ENCODE data around the gene PRPF6. TPM values are rescaled to one million over a fixed set of nuclear protein-coding genes. Genes with fewer than 3 reads are reported as not detected.
"Not testable (repeated sequence)": the region's sequence is repeated elsewhere in the genome, so short reads cannot be mapped to it uniquely, and the experiment has no call there.

Gene PRPF6
- total and polyA plus RNA-seq, 9 donors: 42.8 to 64.4 (median 57.6) TPM

GRCh38 chr20:63960654-63961621 lies 20.0 kb upstream of the PRPF6 start:
- Histone ChIP-seq H3K4me1 (ENCODE audit: control insufficient read depth, insufficient read depth, low read length) (peaks cover 15% of the 10 kb centered on the region), H3K36me3 (ENCODE audit: control insufficient read depth, insufficient read depth, low read length) (peaks cover 56% of the 10 kb centered on the region)
- H3K27me3 ChIP-seq (ENCODE audit: control insufficient read depth, insufficient read depth, low read length); H3K4me3 ChIP-seq (ENCODE audit: low read length); H3K9me3 ChIP-seq (replicated peaks; ENCODE audit: control insufficient read depth, low read depth, low read length); DNase-seq; H3K27ac ChIP-seq (ENCODE audit: low read length): not testable (repeated sequence)
- WGBS (ENCODE audit: insufficient coverage): 90% methylated on average over 14 of the region's 15 CpGs

GRCh38 chr20:63961664-63962425 lies 19.1 kb upstream of the PRPF6 start:
- H3K27me3 ChIP-seq (ENCODE audit: control insufficient read depth, insufficient read depth, low read length): no peaks in the 10 kb centered on the region
- no peak overlapping the region for H3K4me3 ChIP-seq (ENCODE audit: low read length)
- H3K27ac ChIP-seq (ENCODE audit: low read length): no peak overlapping the region
- H3K4me1 ChIP-seq (ENCODE audit: control insufficient read depth, insufficient read depth, low read length): peaks cover 14% of the 10 kb centered on the region
- DNase-seq: no peak
- H3K36me3 ChIP-seq (ENCODE audit: control insufficient read depth, insufficient read depth, low read length): peaks cover 64% of the 10 kb centered on the region
- 85% methylated on average over 21 of the region's 26 CpGs for WGBS (ENCODE audit: insufficient coverage)
- H3K9me3 ChIP-seq (replicated peaks; ENCODE audit: control insufficient read depth, low read depth, low read length): no peaks in the 10 kb centered on the region

- peaks cover 5% of the 10 kb centered on the region for H3K4me1 ChIP-seq (ENCODE audit: control insufficient read depth, insufficient read depth, low read length)
- H3K27ac ChIP-seq (ENCODE audit: low read length): no peak overlapping the region
- H3K36me3 ChIP-seq (ENCODE audit: control insufficient read depth, insufficient read depth, low read length): peaks cover 72% of the 10 kb centered on the region
- DNase-seq: no peak
- 91% methylated on average over 49 of the region's 61 CpGs for WGBS (ENCODE audit: insufficient coverage)
- no peak overlapping the region for H3K4me3 ChIP-seq (ENCODE audit: low read length)
- H3K9me3 ChIP-seq (replicated peaks; ENCODE audit: control insufficient read depth, low read depth, low read length): no peaks in the 10 kb centered on the region
- H3K27me3 ChIP-seq (ENCODE audit: control insufficient read depth, insufficient read depth, low read length): no peaks in the 10 kb centered on the region
Measured at GRCh38 chr20:63962426-63963347, 18.2 kb upstream of the PRPF6 start.

GRCh38 chr20:63963348-63963741 lies 17.6 kb upstream of the PRPF6 start:
- 91% methylated on average over 27 of the region's 27 CpGs for WGBS (ENCODE audit: insufficient coverage)
- H3K9me3 ChIP-seq (replicated peaks; ENCODE audit: control insufficient read depth, low read depth, low read length): no peaks in the 10 kb centered on the region
- H3K36me3 ChIP-seq (ENCODE audit: control insufficient read depth, insufficient read depth, low read length): peaks cover 78% of the 10 kb centered on the region
- no peaks in the 10 kb centered on the region for H3K27me3 ChIP-seq (ENCODE audit: control insufficient read depth, insufficient read depth, low read length)
- H3K4me1 ChIP-seq (ENCODE audit: control insufficient read depth, insufficient read depth, low read length): peaks cover 6% of the 10 kb centered on the region
- H3K4me3 ChIP-seq (ENCODE audit: low read length): no peak overlapping the region
- no peak for DNase-seq
- H3K27ac ChIP-seq (ENCODE audit: low read length): no peak overlapping the region

GRCh38 chr20:63963784-63964301 lies 17.1 kb upstream of the PRPF6 start:
- Histone ChIP-seq H3K36me3 (ENCODE audit: control insufficient read depth, insufficient read depth, low read length) (peaks cover 73% of the 10 kb centered on the region), H3K4me1 (ENCODE audit: control insufficient read depth, insufficient read depth, low read length) (peaks cover 11% of the 10 kb centered on the region), H3K9me3 (replicated peaks; ENCODE audit: control insufficient read depth, low read depth, low read length) (no peaks in the 10 kb centered on the region), H3K4me3 (ENCODE audit: low read length) (no peak overlapping the region), H3K27me3 (ENCODE audit: control insufficient read depth, insufficient read depth, low read length) (peaks cover under 1% of the 10 kb centered on the region), H3K27ac (ENCODE audit: low read length) (no peak overlapping the region)
- DNase-seq: no peak
- WGBS (ENCODE audit: insufficient coverage): 90% methylated on average over 15 of the region's 16 CpGs

- DNase-seq: no peak
- H3K4me1 ChIP-seq (ENCODE audit: control insufficient read depth, insufficient read depth, low read length): peaks cover 14% of the 10 kb centered on the region
- H3K27me3 ChIP-seq (ENCODE audit: control insufficient read depth, insufficient read depth, low read length): peaks cover 2% of the 10 kb centered on the region
- H3K27ac ChIP-seq (ENCODE audit: low read length): no peak overlapping the region
- peaks cover 67% of the 10 kb centered on the region for H3K36me3 ChIP-seq (ENCODE audit: control insufficient read depth, insufficient read depth, low read length)
- 91% methylated on average over 13 of the region's 16 CpGs for WGBS (ENCODE audit: insufficient coverage)
- no peaks in the 10 kb centered on the region for H3K9me3 ChIP-seq (replicated peaks; ENCODE audit: control insufficient read depth, low read depth, low read length)
- H3K4me3 ChIP-seq (ENCODE audit: low read length): no peak overlapping the region
Measured at GRCh38 chr20:63964412-63964811, 16.5 kb upstream of the PRPF6 start.

- no peak overlapping the region for H3K27ac ChIP-seq (ENCODE audit: low read length)
- peaks cover 54% of the 10 kb centered on the region for H3K36me3 ChIP-seq (ENCODE audit: control insufficient read depth, insufficient read depth, low read length)
- DNase-seq: no peak
- H3K4me3 ChIP-seq (ENCODE audit: low read length): no peak overlapping the region
- peaks cover 2% of the 10 kb centered on the region for H3K27me3 ChIP-seq (ENCODE audit: control insufficient read depth, insufficient read depth, low read length)
- no peaks in the 10 kb centered on the region for H3K9me3 ChIP-seq (replicated peaks; ENCODE audit: control insufficient read depth, low read depth, low read length)
- H3K4me1 ChIP-seq (ENCODE audit: control insufficient read depth, insufficient read depth, low read length): peaks cover 20% of the 10 kb centered on the region
- WGBS (ENCODE audit: insufficient coverage): 94% methylated on average over 27 of the region's 27 CpGs
Measured at GRCh38 chr20:63966172-63966943, 14.6 kb upstream of the PRPF6 start.

DNA sequence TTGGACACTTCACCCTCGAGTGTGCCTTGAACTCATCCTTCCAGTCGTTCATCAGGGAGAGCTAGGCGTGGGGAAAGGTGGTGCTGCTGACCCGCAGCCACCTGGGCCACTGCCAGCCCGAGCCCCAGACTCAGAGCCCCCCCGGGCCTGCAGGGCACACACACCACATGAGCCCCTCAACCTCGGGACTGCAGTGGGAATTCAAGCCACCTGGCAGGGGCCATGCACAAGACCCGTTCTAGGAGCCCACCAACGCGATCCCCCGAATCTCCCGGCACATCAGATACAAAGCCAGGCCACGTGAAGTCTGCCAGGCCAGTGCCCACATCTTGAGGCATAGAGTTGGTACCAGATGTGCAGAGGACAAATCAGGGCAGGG lies 14.0 kb upstream of the PRPF6 start:
- H3K36me3 ChIP-seq (ENCODE audit: control insufficient read depth, insufficient read depth, low read length): peaks cover 48% of the 10 kb centered on the region
- WGBS (ENCODE audit: insufficient coverage): 92% methylated on average over 13 of the region's 13 CpGs
- DNase-seq: no peak
- H3K4me1 ChIP-seq (ENCODE audit: control insufficient read depth, insufficient read depth, low read length): peaks cover 20% of the 10 kb centered on the region
- no peak overlapping the region for H3K4me3 ChIP-seq (ENCODE audit: low read length)
- peaks cover 2% of the 10 kb centered on the region for H3K27me3 ChIP-seq (ENCODE audit: control insufficient read depth, insufficient read depth, low read length)
- no peaks in the 10 kb centered on the region for H3K9me3 ChIP-seq (replicated peaks; ENCODE audit: control insufficient read depth, low read depth, low read length)
- no peak overlapping the region for H3K27ac ChIP-seq (ENCODE audit: low read length)
